BE2C (cell line): ENCODE results near the gene ZBED2.

Experiments used
- DNase-seq: peaks from one replicate; pipeline ENCODE4 v3.0.0-alpha.2; 2020
- H3K27me3 ChIP-seq: fragments of 250-450 bp; sonication (Bioruptor Pico); 2 replicates; pipeline ENCODE4 v1.5.1; 2020; ENCODE audit warnings: mild to moderate bottlenecking
- H3K36me3 ChIP-seq: fragments of 250-450 bp; sonication (Bioruptor Pico); 2 replicates; pipeline ENCODE4 v1.5.1; 2020; ENCODE audit warnings: mild to moderate bottlenecking
- H3K4me1 ChIP-seq: fragments of 250-450 bp; sonication (Bioruptor Pico); 2 replicates; pipeline ENCODE4 v1.5.1; 2020
- H3K4me3 ChIP-seq: 2 replicates; pipeline ENCODE4 v1.5.1; 2011; ENCODE audit warnings: low read depth, low read length
- H3K9me3 ChIP-seq: fragments of 250-450 bp; sonication (Bioruptor Pico); 2 replicates; pipeline ENCODE4 v1.5.1; 2020
- CTCF ChIP-seq: IDR thresholded peaks from 2 replicates; pipeline ENCODE4 v1.5.1; 2012; ENCODE audit warnings: mild to moderate bottlenecking, low read depth, low read length

ZBED2 gene

GRCh38 chr3:111607240-111607920 lies 12.2 kb upstream of the ZBED2 start:
- H3K4me1 ChIP-seq, result no peaks in the 10 kb centered on the region
- H3K27me3 ChIP-seq, result 0 out of 2 replicates have a peak, but pooled peaks cover 5% of the 10 kb centered on the region
- no peak for DNase-seq
- H3K9me3 ChIP-seq, result no peaks in the 10 kb centered on the region; the same call in 1 of the 2 replicates
- no peak overlapping the region for H3K4me3 ChIP-seq
- no peaks in the 10 kb centered on the region for H3K36me3 ChIP-seq
- no peak for TF ChIP-seq CTCF

GRCh38 chr3:111605493-111605892 lies 10.3 kb upstream of the ZBED2 start:
- no peaks in the 10 kb centered on the region for H3K36me3 ChIP-seq
- TF ChIP-seq CTCF, result no peak

GRCh38 chr3:111605018-111605417 lies 9.9 kb upstream of the ZBED2 start:
- Histone ChIP-seq H3K36me3 (no peaks in the 10 kb centered on the region), H3K9me3 (no peaks in the 10 kb centered on the region), H3K27me3 (0 out of 2 replicates have a peak, but pooled peaks cover 4% of the 10 kb centered on the region), H3K4me1 (no peaks in the 10 kb centered on the region), H3K4me3 (no peak overlapping the region)
- no peak for DNase-seq
- TF ChIP-seq CTCF, result no peak

More at GRCh38 chr3:111605493-111605892, 10.3 kb upstream of the ZBED2 start:
- H3K27me3 ChIP-seq, result 0 out of 2 replicates have a peak, but pooled peaks cover 5% of the 10 kb centered on the region
- DNase-seq, result no peak
- H3K9me3 ChIP-seq, result no peaks in the 10 kb centered on the region
- no peak overlapping the region for H3K4me3 ChIP-seq
- H3K4me1 ChIP-seq, result no peaks in the 10 kb centered on the region

- no peak overlapping the region for H3K4me3 ChIP-seq
- H3K36me3 ChIP-seq, result no peaks in the 10 kb centered on the region
- no peaks in the 10 kb centered on the region for H3K9me3 ChIP-seq
- no peaks in the 10 kb centered on the region for H3K4me1 ChIP-seq
- no peak for DNase-seq
- TF ChIP-seq CTCF, result no peak
- no peaks in the 10 kb centered on the region for H3K27me3 ChIP-seq
Measured at GRCh38 chr3:111604119-111604518, 9.0 kb upstream of the ZBED2 start.

GRCh38 chr3:111603679-111604078 lies 8.5 kb upstream of the ZBED2 start:
- H3K4me3 ChIP-seq, result no peak overlapping the region
- no peaks in the 10 kb centered on the region for H3K4me1 ChIP-seq
- DNase-seq, result no peak
- no peaks in the 10 kb centered on the region for H3K9me3 ChIP-seq
- TF ChIP-seq CTCF, result no peak
- no peaks in the 10 kb centered on the region for H3K27me3 ChIP-seq
- no peaks in the 10 kb centered on the region for H3K36me3 ChIP-seq

- no peaks in the 10 kb centered on the region for H3K4me1 ChIP-seq
- DNase-seq, result no peak
- no peaks in the 10 kb centered on the region for H3K36me3 ChIP-seq
- H3K27me3 ChIP-seq, result no peaks in the 10 kb centered on the region
- no peak overlapping the region for H3K4me3 ChIP-seq
- H3K9me3 ChIP-seq, result no peaks in the 10 kb centered on the region
- TF ChIP-seq CTCF, result no peak
Measured at GRCh38 chr3:111601810-111602209, 6.7 kb upstream of the ZBED2 start.
